Mammary epithelial cell (primary cell): ENCODE measurements around the gene IQSEC3.

ENCODE experiments used
- EZH2 ChIP-seq: IDR thresholded peaks from 2 replicates; pipeline ENCODE4 v1.6.1; 2012; ENCODE audit warnings: low read length, inconsistent platforms, borderline replicate concordance
- TF ChIP-seq, protein P1 (sequence below), 2 donors: IDR thresholded peaks in 1 of 2; conservative IDR thresholded peaks in 1 of 2; 2 replicates each; pipeline ENCODE4 v1.5.1; 2011 to 2012; ENCODE audit warnings: inconsistent platforms in 2 of 2, low read length in 2 of 2, mild to moderate bottlenecking in 2 of 2, control low read depth in 1 of 2, low read depth in 1 of 2; ENCODE audit not compliant: insufficient read depth in 1 of 2; ENCODE audit errors: extremely low read depth in 1 of 2

DNA sequence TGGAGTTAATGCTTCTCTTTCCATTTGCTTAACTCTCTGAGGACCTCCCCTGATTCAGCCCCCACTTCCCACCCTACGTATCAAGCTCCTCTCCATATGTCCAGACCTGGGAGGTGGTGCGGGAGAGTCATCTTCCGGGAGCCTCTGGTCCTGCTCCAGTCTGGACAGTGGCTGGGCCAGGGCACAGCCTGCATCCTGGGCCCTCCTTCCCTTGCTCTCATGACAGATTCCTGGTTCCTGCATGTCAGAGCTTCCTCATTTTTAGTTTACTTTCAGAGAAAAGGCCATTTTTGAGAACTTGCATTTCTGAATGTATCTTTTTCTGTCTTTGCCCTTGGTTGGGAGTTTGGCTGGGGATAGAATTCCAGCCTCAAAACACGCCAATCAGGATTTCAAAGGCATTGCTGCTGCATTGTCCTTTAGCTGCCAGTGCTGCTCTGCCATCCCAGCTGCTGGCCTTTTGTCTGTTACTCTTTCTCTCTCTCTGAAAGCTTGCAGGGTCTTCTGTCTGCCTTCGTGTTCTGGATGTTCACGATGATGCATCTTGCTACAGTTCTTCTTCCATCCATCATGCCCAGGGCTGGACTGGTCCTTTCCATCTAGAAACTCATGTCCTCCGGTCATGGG is 92.7 kb downstream of the IQSEC3 start:
- TF ChIP-seq, protein P1, sequence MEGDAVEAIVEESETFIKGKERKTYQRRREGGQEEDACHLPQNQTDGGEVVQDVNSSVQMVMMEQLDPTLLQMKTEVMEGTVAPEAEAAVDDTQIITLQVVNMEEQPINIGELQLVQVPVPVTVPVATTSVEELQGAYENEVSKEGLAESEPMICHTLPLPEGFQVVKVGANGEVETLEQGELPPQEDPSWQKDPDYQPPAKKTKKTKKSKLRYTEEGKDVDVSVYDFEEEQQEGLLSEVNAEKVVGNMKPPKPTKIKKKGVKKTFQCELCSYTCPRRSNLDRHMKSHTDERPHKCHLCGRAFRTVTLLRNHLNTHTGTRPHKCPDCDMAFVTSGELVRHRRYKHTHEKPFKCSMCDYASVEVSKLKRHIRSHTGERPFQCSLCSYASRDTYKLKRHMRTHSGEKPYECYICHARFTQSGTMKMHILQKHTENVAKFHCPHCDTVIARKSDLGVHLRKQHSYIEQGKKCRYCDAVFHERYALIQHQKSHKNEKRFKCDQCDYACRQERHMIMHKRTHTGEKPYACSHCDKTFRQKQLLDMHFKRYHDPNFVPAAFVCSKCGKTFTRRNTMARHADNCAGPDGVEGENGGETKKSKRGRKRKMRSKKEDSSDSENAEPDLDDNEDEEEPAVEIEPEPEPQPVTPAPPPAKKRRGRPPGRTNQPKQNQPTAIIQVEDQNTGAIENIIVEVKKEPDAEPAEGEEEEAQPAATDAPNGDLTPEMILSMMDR (conservative IDR thresholded peaks at IDR 0.05 in 1 of 2, IDR thresholded peaks at IDR 0.05 in 1 of 2; ENCODE audit: extremely low read depth in 1 of 2, insufficient read depth in 1 of 2, low read depth in 1 of 2, low read length in 2 of 2): no peak
- TF ChIP-seq EZH2: no peak
